ENCODE results near the gene SEMA4D.

DNA sequence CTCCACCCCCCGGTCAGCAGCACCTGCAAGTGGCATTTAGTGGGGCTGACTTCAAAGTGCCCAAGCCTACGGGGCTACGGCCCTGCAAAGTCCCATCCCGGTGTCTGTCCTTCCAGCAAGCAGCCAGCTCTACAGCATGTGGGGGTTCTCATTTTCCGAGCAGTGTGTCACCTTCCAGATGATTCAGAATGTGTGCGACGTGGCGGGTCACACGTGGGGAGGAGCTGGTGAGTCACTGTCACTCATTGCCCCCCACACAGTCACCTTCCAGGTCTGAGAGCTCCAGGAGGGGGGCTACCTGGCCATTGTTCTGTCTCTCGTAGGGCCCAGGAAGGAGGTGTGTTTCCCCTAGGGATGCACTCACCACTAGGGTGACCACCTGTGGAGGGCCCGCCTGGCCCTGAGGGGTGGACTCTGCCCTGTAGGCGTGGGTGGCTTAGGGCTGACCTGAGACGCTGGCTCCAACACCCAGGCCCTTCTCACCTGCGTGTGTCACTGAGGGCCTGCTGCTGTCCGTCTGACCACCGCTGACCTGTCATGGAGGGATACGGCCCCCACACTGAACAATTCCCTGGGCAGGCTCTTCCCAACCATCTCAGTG is 70.2 kb downstream of the SEMA4D start:
- TF ChIP-seq, protein P1, sequence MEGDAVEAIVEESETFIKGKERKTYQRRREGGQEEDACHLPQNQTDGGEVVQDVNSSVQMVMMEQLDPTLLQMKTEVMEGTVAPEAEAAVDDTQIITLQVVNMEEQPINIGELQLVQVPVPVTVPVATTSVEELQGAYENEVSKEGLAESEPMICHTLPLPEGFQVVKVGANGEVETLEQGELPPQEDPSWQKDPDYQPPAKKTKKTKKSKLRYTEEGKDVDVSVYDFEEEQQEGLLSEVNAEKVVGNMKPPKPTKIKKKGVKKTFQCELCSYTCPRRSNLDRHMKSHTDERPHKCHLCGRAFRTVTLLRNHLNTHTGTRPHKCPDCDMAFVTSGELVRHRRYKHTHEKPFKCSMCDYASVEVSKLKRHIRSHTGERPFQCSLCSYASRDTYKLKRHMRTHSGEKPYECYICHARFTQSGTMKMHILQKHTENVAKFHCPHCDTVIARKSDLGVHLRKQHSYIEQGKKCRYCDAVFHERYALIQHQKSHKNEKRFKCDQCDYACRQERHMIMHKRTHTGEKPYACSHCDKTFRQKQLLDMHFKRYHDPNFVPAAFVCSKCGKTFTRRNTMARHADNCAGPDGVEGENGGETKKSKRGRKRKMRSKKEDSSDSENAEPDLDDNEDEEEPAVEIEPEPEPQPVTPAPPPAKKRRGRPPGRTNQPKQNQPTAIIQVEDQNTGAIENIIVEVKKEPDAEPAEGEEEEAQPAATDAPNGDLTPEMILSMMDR (IDR thresholded peaks at IDR 0.05): no peak
- no peak for TF ChIP-seq EP300 (IDR thresholded peaks at IDR 0.05)
